B cell (primary cell): ENCODE data around the gene CFAP68. TPM values are rescaled to one million over a fixed set of nuclear protein-coding genes. Genes with fewer than 3 reads are reported as not detected.

Experiments used
- ATAC-seq: fragments of 200-7000 bp; cut with Tn5 transposase; one replicate; pipeline ENCODE4 v1.10.0; 2021; ENCODE audit warnings: low read depth, mild to moderate bottlenecking, moderate number of reproducible peaks, moderate library complexity
- CTCF ChIA-PET: fragments of 350-600 bp; sonication (Branson Sonifier 250); formaldehyde crosslinking; loops from one replicate; lab custom pipeline; 2021; ENCODE audit warnings: antibody characterized with exemption, inconsistent platforms; lab: Charles Lee
- POLR2A ChIA-PET: fragments of 350-600 bp; sonication (Branson Sonifier 250); formaldehyde crosslinking; loops from one replicate; lab custom pipeline; 2021; ENCODE audit warnings: antibody characterized with exemption; lab: Charles Lee
- DNase-seq: peaks from one replicate; pipeline ENCODE4 v3.0.0; 2013
- H2AFZ ChIP-seq: 2 replicates; pipeline ENCODE4 v1.6.1; 2012; ENCODE audit warnings: mild to moderate bottlenecking, low read depth, low read length; ENCODE audit not compliant: insufficient read depth, poor library complexity, severe bottlenecking
- H3K27ac ChIP-seq, 2 donors: 1 replicate in 1 of 2; 2 replicates in 1 of 2; pipeline ENCODE4 v1.5.1; 2012 to 2013; ENCODE audit warnings: low read length in 2 of 2, mild to moderate bottlenecking in 2 of 2, moderate library complexity in 1 of 2
- H3K27me3 ChIP-seq, 4 experiments: fragments of 200-600 bp in 1 of 4; sonication (generic) in 1 of 4; replicated peaks in 1 of 4; 1 replicate in 2 of 4; 2 replicates in 2 of 4; pipeline versions ENCODE4 v1.6.1 to v1.7.0; 2013 to 2016; ENCODE audit warnings: low read length in 3 of 4, mild to moderate bottlenecking in 2 of 4, mixed read lengths in 1 of 4, moderate library complexity in 1 of 4; ENCODE audit not compliant: insufficient read depth in 4 of 4, control insufficient read depth in 3 of 4; ENCODE audit errors: control extremely low read depth in 1 of 4
- H3K36me3 ChIP-seq, 2 experiments: replicated peaks in 1 of 2; 1 replicate in 1 of 2; 2 replicates in 1 of 2; pipeline versions ENCODE4 v1.6.1 to v1.7.1; 2013; ENCODE audit warnings: low read length in 1 of 2; ENCODE audit not compliant: insufficient read depth in 2 of 2, control insufficient read depth in 1 of 2; ENCODE audit errors: control extremely low read depth in 1 of 2, extremely low read depth in 1 of 2
- H3K4me1 ChIP-seq, 2 donors: fragments of 200-600 bp in 1 of 2; sonication (generic) in 1 of 2; 1 replicate in 1 of 2; 2 replicates in 1 of 2; pipeline versions ENCODE4 v1.5.1 to v1.6.1; 2013 to 2017; ENCODE audit warnings: low read length in 2 of 2; ENCODE audit not compliant: control insufficient read depth in 2 of 2, insufficient read depth in 2 of 2
- H3K4me2 ChIP-seq: replicated peaks from 2 replicates; pipeline ENCODE3; 2012; ENCODE audit warnings: mild to moderate bottlenecking, low read depth, low read length; ENCODE audit not compliant: poor library complexity, severe bottlenecking
- H3K4me3 ChIP-seq, 5 experiments: fragments of 200-600 bp in 1 of 5; sonication (generic) in 1 of 5; 1 replicate in 3 of 5; 2 replicates in 2 of 5; pipeline versions ENCODE4 v1.5.1 to v1.7.0; 2011 to 2016; ENCODE audit warnings: low read length in 4 of 5, mild to moderate bottlenecking in 4 of 5, low read depth in 2 of 5, control low read depth in 1 of 5, moderate library complexity in 1 of 5; ENCODE audit not compliant: insufficient read depth in 1 of 5; ENCODE audit errors: control extremely low read depth in 1 of 5, extremely low read depth in 1 of 5
- H3K79me2 ChIP-seq: fragments of 200-600 bp; sonication (generic); one replicate; pipeline ENCODE4 v1.6.0; 2016; ENCODE audit warnings: low read length; ENCODE audit not compliant: control insufficient read depth, insufficient read depth
- H3K9ac ChIP-seq: fragments of 200-600 bp; sonication (generic); 2 replicates; pipeline ENCODE4 v1.6.1; 2017; ENCODE audit warnings: mild to moderate bottlenecking, low read length, moderate library complexity
- H3K9me3 ChIP-seq, 3 donors: one replicate each; pipeline versions ENCODE4 v1.6.1 to v1.7.1; 2013; ENCODE audit warnings: low read length in 2 of 3; ENCODE audit not compliant: control insufficient read depth in 2 of 3, insufficient read depth in 1 of 3; ENCODE audit errors: control extremely low read depth in 1 of 3
- H4K20me1 ChIP-seq: 2 replicates; pipeline ENCODE4 v1.6.0; 2012; ENCODE audit warnings: mild to moderate bottlenecking, low read length; ENCODE audit not compliant: insufficient read depth, control insufficient read depth, poor library complexity, severe bottlenecking
- H3K27ac Mint-ChIP-seq: one replicate; pipeline ENCODE4 v1.8.0; 2021; ENCODE audit warnings: mixed read lengths
- H3K27me3 Mint-ChIP-seq: one replicate; pipeline ENCODE4 v1.8.0; 2021; ENCODE audit warnings: mixed read lengths
- H3K4me1 Mint-ChIP-seq: one replicate; pipeline ENCODE4 v1.8.0; 2021; ENCODE audit warnings: mixed read lengths
- H3K4me3 Mint-ChIP-seq: one replicate; pipeline ENCODE4 v1.8.0; 2021; ENCODE audit warnings: mixed read lengths
- H3K9me3 Mint-ChIP-seq: one replicate; pipeline ENCODE4 v1.8.0; 2022; ENCODE audit warnings: mixed read lengths; ENCODE audit not compliant: insufficient read depth
- EZH2 ChIP-seq: IDR thresholded peaks from 2 replicates; pipeline ENCODE4 v1.6.1; 2012; ENCODE audit warnings: borderline replicate concordance, low read depth, mild to moderate bottlenecking, moderate library complexity, low read length; ENCODE audit not compliant: insufficient read depth, poor library complexity, severe bottlenecking
- WGBS: methylation state at CpG from one replicate; pipeline ENCODE4 v1.1.5; 2013; ENCODE audit warnings: missing lambda C conversion rate; ENCODE audit not compliant: insufficient coverage; 5-methylcytosine and 5-hydroxymethylcytosine counted together
- intact Hi-C: fragments of 100-400 bp; cut with micrococcal nuclease; formaldehyde crosslinking; loops from one replicate; pipeline ENCODE4 v1.10.0; 2022
- polyA plus RNA-seq: library from polyadenylated mRNA; depleted of rRNA; stranded (reverse); fragments of >200 nt; gene quantifications from 2 replicates; pipeline ENCODE4 v1.2.3, GENCODE V29; 2012
- total RNA-seq, 2 donors: library from RNA; stranded (reverse); fragments of 120-200 nt in 1 of 2; gene quantifications; 1 replicate in 1 of 2; 2 replicates in 1 of 2; pipeline versions ENCODE4 v1.2.3 to v1.2.4, GENCODE V29; 2013 to 2022
- TF ChIP-seq, protein P1 (sequence below): fragments of 200-600 bp; IDR thresholded peaks from one replicate; pipeline ENCODE4 v1.8.0; 2022; ENCODE audit warnings: antibody characterized with exemption, mild to moderate bottlenecking

Gene CFAP68
- total and polyA plus RNA-seq, 2 donors (not counting 1 experiment from before 2014, with no cell fraction given): 8.2 to 13.3 TPM

DNA sequence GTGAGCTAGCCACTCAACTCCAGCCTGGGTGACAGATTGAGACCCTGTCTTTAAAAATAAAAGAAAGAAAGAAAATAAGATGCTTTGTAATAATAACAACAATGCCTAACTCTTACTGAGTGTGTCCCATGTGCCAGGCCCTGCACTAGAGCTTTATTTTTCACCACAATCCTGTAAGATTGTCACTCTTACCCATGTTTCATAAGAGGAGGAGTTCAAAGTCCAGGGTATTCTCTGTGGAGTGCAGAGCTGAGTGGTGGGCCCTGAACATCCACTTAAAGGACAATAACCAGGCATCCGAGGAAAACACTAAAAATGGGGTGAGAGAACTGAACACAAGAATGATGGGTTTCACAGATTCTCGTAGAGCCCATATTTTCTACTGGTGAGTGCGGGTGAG, 38.4 kb downstream of the CFAP68 start:
- intact Hi-C loops: no loop called here
- no peaks in the 10 kb centered on the region for H3K9me3 Mint-ChIP-seq
- H3K4me3 Mint-ChIP-seq: no peak overlapping the region
- no peak overlapping the region for H2AFZ ChIP-seq
- no peak overlapping the region for H3K4me2 ChIP-seq
- H3K36me3 ChIP-seq: no peaks in the 10 kb centered on the region
- H3K9ac ChIP-seq: no peak overlapping the region
- DNase-seq (no peak), ATAC-seq (no peak)
- TF ChIP-seq EZH2: no peak
- TF ChIP-seq, protein P1, sequence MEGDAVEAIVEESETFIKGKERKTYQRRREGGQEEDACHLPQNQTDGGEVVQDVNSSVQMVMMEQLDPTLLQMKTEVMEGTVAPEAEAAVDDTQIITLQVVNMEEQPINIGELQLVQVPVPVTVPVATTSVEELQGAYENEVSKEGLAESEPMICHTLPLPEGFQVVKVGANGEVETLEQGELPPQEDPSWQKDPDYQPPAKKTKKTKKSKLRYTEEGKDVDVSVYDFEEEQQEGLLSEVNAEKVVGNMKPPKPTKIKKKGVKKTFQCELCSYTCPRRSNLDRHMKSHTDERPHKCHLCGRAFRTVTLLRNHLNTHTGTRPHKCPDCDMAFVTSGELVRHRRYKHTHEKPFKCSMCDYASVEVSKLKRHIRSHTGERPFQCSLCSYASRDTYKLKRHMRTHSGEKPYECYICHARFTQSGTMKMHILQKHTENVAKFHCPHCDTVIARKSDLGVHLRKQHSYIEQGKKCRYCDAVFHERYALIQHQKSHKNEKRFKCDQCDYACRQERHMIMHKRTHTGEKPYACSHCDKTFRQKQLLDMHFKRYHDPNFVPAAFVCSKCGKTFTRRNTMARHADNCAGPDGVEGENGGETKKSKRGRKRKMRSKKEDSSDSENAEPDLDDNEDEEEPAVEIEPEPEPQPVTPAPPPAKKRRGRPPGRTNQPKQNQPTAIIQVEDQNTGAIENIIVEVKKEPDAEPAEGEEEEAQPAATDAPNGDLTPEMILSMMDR: no peak
- no peaks in the 10 kb centered on the region for H3K9me3 ChIP-seq
- ChIA-PET CTCF (no interaction called here), POLR2A (interaction anchor here (1.6 kb wide), 1 partner anchor 9 kb away, joined by 4 read pairs; no protein-coding TSS in a partner anchor)
- H3K4me3 ChIP-seq: no peak overlapping the region
- no peak overlapping the region for H3K27ac ChIP-seq
- no peaks in the 10 kb centered on the region for H3K4me1 Mint-ChIP-seq
- H3K27ac Mint-ChIP-seq: no peak overlapping the region
- H3K27me3 ChIP-seq: peaks cover 0 to 29% (median 13%) of the 10 kb centered on the region in 4 experiments
- H3K27me3 Mint-ChIP-seq: peaks cover 51% of the 10 kb centered on the region
- H3K79me2 ChIP-seq: no peaks in the 10 kb centered on the region
- no peaks in the 10 kb centered on the region for H3K4me1 ChIP-seq
- no peaks in the 10 kb centered on the region for H4K20me1 ChIP-seq
- 88% methylated on average over 2 of the region's 3 CpGs for WGBS

DNA sequence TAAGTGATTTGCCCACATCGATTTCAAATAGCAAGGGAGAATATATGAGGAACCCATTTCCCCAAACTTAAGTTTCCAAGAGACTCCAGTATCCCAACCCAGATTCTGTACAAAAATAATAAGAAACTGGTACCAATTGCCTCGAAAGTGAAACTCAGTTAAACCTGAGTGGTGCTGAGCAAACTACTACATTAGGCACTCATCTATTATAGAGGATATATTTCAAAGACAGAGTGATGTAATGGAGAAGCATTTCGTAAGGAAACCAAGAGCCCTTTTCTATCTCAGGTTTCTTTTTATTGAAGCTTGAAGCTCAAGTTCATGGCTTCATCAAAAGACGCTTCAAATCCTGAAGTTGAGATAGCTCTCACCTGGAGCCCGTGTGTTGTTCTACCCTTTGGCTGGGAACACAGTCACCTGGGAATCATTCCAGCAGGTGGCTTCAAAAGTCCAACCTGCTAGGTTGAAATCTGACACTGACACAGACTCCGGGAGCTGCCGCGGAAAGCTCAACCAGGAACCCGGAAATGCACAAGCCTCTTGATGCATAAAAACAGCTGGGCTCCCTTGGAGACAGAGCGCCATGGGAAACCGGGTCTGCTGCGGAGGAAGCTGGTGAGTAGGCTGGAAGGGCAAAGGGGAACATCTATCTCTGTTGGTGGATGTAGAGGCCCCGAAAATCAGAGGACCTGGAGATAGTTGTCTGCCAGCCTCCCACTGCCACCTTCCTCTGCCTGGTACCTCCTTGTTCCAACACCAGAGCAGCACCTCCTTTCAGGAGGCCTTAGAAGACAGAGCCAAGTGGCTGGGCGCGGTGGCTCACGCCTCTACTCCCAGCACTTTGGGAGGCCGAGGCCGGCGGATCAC, 39.3 kb downstream of the CFAP68 start, which contains the start of gene C11orf52:
C11orf52 (plus strand) TSS at position 524 of the 867 bp plus-strand sequence; CDS start at position 584, 60 bp downstream.
- Histone ChIP-seq H3K27me3 (peaks cover 0 to 24% (median 10%) of the 10 kb centered on the region in 4 experiments), H3K9ac (no peak within 1 kb of the TSS), H3K4me1 (no peaks in the 10 kb centered on the region), H2AFZ (no peak within 1 kb of the TSS), H3K4me2 (no peak within 1 kb of the TSS), H3K79me2 (no peaks in the 10 kb centered on the region), H3K4me3 (no peak within 1 kb of the TSS), H3K36me3 (no peaks in the 10 kb centered on the region), H4K20me1 (no peaks in the 10 kb centered on the region), H3K27ac (no peak within 1 kb of the TSS), H3K9me3 (no peaks in the 10 kb centered on the region)
- POLR2A ChIA-PET: interaction anchor here (1.6 kb wide), 1 partner anchor 8 kb away, joined by 4 read pairs; no protein-coding TSS in a partner anchor
- CTCF ChIA-PET: interaction anchor here (0.9 kb wide), 1 partner anchor 13 kb away, joined by 7 read pairs; no protein-coding TSS in a partner anchor
- DNase-seq (no peak), ATAC-seq (no peak)
- no peaks in the 10 kb centered on the region for H3K9me3 Mint-ChIP-seq
- no peak within 1 kb of the TSS for H3K4me3 Mint-ChIP-seq
- TF ChIP-seq, protein P1: no peak
- TF ChIP-seq EZH2: no peak
- H3K27ac Mint-ChIP-seq: no peak within 1 kb of the TSS
- WGBS: 87% methylated on average over 13 of the region's 19 CpGs
- H3K27me3 Mint-ChIP-seq: peaks cover 51% of the 10 kb centered on the region
- intact Hi-C loops: no loop called here
- H3K4me1 Mint-ChIP-seq: no peaks in the 10 kb centered on the region
